ENCODE data around the gene FGG. TPM values are rescaled to one million over a fixed set of nuclear protein-coding genes. Genes with fewer than 3 reads are reported as not detected.

FGG gene
- total and polyA plus RNA-seq, 2 of the 13 experiments (the other 11 are each of a cell fraction or from before 2014, with no cell fraction given): 1,037 to 2,423 TPM

DNA sequence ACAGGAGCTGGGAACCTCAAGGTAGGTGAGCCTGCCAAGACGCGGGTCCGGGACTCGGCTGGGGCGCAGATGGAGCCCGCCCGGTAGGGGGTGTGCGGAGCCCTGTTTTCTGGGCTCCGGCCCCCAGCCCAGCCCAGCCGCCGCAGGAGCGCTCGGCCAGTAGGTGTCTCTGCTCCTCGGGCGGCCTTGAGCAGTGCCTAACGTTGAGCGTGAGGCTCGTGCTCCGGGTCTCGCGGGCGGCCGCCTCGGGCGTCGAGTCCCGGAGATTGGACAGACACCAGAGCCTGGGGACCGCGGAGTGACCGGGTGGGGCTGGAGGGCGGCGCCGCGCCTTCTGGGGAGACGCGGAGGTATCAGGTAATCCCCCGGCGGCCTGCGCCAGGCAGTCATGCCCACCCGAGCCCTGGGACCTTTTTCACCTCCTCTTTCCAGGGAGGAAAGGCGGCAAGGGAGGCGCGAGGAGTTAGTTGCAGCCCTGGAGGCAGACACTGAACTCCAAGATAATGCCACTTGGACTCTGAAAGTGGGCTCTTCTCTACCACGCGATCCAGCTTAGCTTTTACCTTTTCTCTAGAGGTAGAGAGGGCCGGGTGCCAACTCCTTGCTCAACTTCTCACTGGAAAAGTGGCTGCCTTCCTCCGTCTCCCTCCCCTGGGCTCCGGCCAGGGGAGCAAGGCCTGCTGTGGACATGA is 14.5 kb upstream of the FGG start (continued):
- peak; percentile 60; the same call in 1 of the 2 replicates for TF ChIP-seq ZNF331 (CRISPR knock-in tag; IDR thresholded peaks at IDR 0.05)
- TF ChIP-seq XRCC5 (optimal IDR thresholded peaks at IDR 0.05; ENCODE audit: low read length): peak; percentile 75
- TF ChIP-seq, protein P1, sequence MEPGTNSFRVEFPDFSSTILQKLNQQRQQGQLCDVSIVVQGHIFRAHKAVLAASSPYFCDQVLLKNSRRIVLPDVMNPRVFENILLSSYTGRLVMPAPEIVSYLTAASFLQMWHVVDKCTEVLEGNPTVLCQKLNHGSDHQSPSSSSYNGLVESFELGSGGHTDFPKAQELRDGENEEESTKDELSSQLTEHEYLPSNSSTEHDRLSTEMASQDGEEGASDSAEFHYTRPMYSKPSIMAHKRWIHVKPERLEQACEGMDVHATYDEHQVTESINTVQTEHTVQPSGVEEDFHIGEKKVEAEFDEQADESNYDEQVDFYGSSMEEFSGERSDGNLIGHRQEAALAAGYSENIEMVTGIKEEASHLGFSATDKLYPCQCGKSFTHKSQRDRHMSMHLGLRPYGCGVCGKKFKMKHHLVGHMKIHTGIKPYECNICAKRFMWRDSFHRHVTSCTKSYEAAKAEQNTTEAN (CRISPR knock-in tag; conservative IDR thresholded peaks at IDR 0.05): 0 out of 2 replicates have a peak, but pooled peaks have one; percentile 29
- TF ChIP-seq THAP9 (CRISPR knock-in tag; IDR thresholded peaks at IDR 0.05; ENCODE audit: borderline replicate concordance): peak; percentile 57; the same call in 1 of the 2 replicates
- no peak for TF ChIP-seq NCOA5 (CRISPR knock-in tag; IDR thresholded peaks at IDR 0.05)
- TF ChIP-seq, protein P2, sequence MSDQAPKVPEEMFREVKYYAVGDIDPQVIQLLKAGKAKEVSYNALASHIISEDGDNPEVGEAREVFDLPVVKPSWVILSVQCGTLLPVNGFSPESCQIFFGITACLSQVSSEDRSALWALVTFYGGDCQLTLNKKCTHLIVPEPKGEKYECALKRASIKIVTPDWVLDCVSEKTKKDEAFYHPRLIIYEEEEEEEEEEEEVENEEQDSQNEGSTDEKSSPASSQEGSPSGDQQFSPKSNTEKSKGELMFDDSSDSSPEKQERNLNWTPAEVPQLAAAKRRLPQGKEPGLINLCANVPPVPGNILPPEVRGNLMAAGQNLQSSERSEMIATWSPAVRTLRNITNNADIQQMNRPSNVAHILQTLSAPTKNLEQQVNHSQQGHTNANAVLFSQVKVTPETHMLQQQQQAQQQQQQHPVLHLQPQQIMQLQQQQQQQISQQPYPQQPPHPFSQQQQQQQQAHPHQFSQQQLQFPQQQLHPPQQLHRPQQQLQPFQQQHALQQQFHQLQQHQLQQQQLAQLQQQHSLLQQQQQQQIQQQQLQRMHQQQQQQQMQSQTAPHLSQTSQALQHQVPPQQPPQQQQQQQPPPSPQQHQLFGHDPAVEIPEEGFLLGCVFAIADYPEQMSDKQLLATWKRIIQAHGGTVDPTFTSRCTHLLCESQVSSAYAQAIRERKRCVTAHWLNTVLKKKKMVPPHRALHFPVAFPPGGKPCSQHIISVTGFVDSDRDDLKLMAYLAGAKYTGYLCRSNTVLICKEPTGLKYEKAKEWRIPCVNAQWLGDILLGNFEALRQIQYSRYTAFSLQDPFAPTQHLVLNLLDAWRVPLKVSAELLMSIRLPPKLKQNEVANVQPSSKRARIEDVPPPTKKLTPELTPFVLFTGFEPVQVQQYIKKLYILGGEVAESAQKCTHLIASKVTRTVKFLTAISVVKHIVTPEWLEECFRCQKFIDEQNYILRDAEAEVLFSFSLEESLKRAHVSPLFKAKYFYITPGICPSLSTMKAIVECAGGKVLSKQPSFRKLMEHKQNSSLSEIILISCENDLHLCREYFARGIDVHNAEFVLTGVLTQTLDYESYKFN (CRISPR knock-in tag; conservative IDR thresholded peaks at IDR 0.05): 0 out of 2 replicates have a peak, but pooled peaks have one; percentile 19
- TF ChIP-seq, protein P3, sequence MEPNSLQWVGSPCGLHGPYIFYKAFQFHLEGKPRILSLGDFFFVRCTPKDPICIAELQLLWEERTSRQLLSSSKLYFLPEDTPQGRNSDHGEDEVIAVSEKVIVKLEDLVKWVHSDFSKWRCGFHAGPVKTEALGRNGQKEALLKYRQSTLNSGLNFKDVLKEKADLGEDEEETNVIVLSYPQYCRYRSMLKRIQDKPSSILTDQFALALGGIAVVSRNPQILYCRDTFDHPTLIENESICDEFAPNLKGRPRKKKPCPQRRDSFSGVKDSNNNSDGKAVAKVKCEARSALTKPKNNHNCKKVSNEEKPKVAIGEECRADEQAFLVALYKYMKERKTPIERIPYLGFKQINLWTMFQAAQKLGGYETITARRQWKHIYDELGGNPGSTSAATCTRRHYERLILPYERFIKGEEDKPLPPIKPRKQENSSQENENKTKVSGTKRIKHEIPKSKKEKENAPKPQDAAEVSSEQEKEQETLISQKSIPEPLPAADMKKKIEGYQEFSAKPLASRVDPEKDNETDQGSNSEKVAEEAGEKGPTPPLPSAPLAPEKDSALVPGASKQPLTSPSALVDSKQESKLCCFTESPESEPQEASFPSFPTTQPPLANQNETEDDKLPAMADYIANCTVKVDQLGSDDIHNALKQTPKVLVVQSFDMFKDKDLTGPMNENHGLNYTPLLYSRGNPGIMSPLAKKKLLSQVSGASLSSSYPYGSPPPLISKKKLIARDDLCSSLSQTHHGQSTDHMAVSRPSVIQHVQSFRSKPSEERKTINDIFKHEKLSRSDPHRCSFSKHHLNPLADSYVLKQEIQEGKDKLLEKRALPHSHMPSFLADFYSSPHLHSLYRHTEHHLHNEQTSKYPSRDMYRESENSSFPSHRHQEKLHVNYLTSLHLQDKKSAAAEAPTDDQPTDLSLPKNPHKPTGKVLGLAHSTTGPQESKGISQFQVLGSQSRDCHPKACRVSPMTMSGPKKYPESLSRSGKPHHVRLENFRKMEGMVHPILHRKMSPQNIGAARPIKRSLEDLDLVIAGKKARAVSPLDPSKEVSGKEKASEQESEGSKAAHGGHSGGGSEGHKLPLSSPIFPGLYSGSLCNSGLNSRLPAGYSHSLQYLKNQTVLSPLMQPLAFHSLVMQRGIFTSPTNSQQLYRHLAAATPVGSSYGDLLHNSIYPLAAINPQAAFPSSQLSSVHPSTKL (CRISPR knock-in tag; IDR thresholded peaks at IDR 0.05): 0 out of 2 replicates have a peak, but pooled peaks have one; percentile 34
- peak; percentile 72; the same call in 1 of the 2 replicates for TF ChIP-seq ZNF709 (CRISPR knock-in tag; IDR thresholded peaks at IDR 0.05)
- 0 out of 2 replicates have a peak, but pooled peaks have one; percentile 27 for TF ChIP-seq POGZ (CRISPR knock-in tag; IDR thresholded peaks at IDR 0.05)
- TF ChIP-seq SKIL (CRISPR knock-in tag; IDR thresholded peaks at IDR 0.05; ENCODE audit: borderline replicate concordance): no peak
- TF ChIP-seq RFXAP (CRISPR knock-in tag; IDR thresholded peaks at IDR 0.05; ENCODE audit: borderline replicate concordance): no peak
- TF ChIP-seq SRSF1 (optimal IDR thresholded peaks at IDR 0.05; ENCODE audit: low read depth, low read length): no peak
- 0 out of 2 replicates have a peak, but pooled peaks have one; percentile 41 for TF ChIP-seq ZNF430 (CRISPR knock-in tag; IDR thresholded peaks at IDR 0.05)
- TF ChIP-seq MED1 (CRISPR knock-in tag; IDR thresholded peaks at IDR 0.05): 0 out of 2 replicates have a peak, but pooled peaks have one; percentile 9

Measured in HepG2 (cell line).